Measurements from ENCODE around the gene NUP98.

NUP98 gene

GRCh38 chr11:3753110-3753509 is 44.2 kb downstream of the NUP98 start:
- no peak overlapping the region for H3K27ac Mint-ChIP-seq
- H3K36me3 Mint-ChIP-seq (ENCODE audit: low read depth), result peaks cover 45% of the 10 kb centered on the region

GRCh38 chr11:3747704-3748103 is 49.6 kb downstream of the NUP98 start:
- no peak overlapping the region for H3K27ac Mint-ChIP-seq
- no peak overlapping the region for H3K4me3 Mint-ChIP-seq
- H3K4me1 Mint-ChIP-seq, result peaks cover 2% of the 10 kb centered on the region
- peaks cover 46% of the 10 kb centered on the region for H3K36me3 Mint-ChIP-seq (ENCODE audit: low read depth)
- no peaks in the 10 kb centered on the region for H3K9me3 Mint-ChIP-seq
- DNase-seq (no peak), ATAC-seq (no peak)
- H3K27me3 Mint-ChIP-seq, result no peaks in the 10 kb centered on the region

More at GRCh38 chr11:3753110-3753509, 44.2 kb downstream of the NUP98 start:
- Mint-ChIP-seq H3K4me1 (no peaks in the 10 kb centered on the region), H3K9me3 (no peaks in the 10 kb centered on the region), H3K27me3 (no peaks in the 10 kb centered on the region), H3K4me3 (no peak overlapping the region)
- no peak for ATAC-seq
- DNase-seq, result no peak

GRCh38 chr11:3745161-3745560 is 52.2 kb downstream of the NUP98 start:
- H3K4me3 Mint-ChIP-seq, result no peak overlapping the region
- no peak for ATAC-seq
- peaks cover 41% of the 10 kb centered on the region for H3K36me3 Mint-ChIP-seq (ENCODE audit: low read depth)
- no peaks in the 10 kb centered on the region for H3K27me3 Mint-ChIP-seq
- no peaks in the 10 kb centered on the region for H3K9me3 Mint-ChIP-seq
- no peak overlapping the region for H3K27ac Mint-ChIP-seq
- peaks cover 2% of the 10 kb centered on the region for H3K4me1 Mint-ChIP-seq
- DNase-seq, result no peak

GRCh38 chr11:3738723-3739122 is 58.6 kb downstream of the NUP98 start:
- no peak overlapping the region for H3K27ac Mint-ChIP-seq
- DNase-seq (no peak), ATAC-seq (no peak)
- H3K4me1 Mint-ChIP-seq, result no peaks in the 10 kb centered on the region
- H3K9me3 Mint-ChIP-seq, result no peaks in the 10 kb centered on the region
- H3K27me3 Mint-ChIP-seq, result no peaks in the 10 kb centered on the region
- no peak overlapping the region for H3K4me3 Mint-ChIP-seq
- peaks cover 52% of the 10 kb centered on the region for H3K36me3 Mint-ChIP-seq (ENCODE audit: low read depth)

- H3K27ac Mint-ChIP-seq, result no peak overlapping the region
- no peaks in the 10 kb centered on the region for H3K4me1 Mint-ChIP-seq
- ATAC-seq, result no peak
- DNase-seq, result no peak
- no peaks in the 10 kb centered on the region for H3K9me3 Mint-ChIP-seq
- peaks cover 55% of the 10 kb centered on the region for H3K36me3 Mint-ChIP-seq (ENCODE audit: low read depth)
- no peaks in the 10 kb centered on the region for H3K27me3 Mint-ChIP-seq
- H3K4me3 Mint-ChIP-seq, result no peak overlapping the region
Measured at GRCh38 chr11:3738241-3738640, 59.1 kb downstream of the NUP98 start.

- Mint-ChIP-seq H3K4me1 (no peaks in the 10 kb centered on the region), H3K9me3 (no peaks in the 10 kb centered on the region), H3K27me3 (no peaks in the 10 kb centered on the region), H3K36me3 (ENCODE audit: low read depth) (peaks cover 58% of the 10 kb centered on the region), H3K27ac (no peak overlapping the region), H3K4me3 (no peak overlapping the region)
- no peak for ATAC-seq
- no peak for DNase-seq
Measured at GRCh38 chr11:3737386-3737933, 59.9 kb downstream of the NUP98 start.

- no peaks in the 10 kb centered on the region for H3K4me1 Mint-ChIP-seq
- no peak overlapping the region for H3K27ac Mint-ChIP-seq
- ATAC-seq (no peak), DNase-seq (no peak)
- peaks cover 59% of the 10 kb centered on the region for H3K36me3 Mint-ChIP-seq (ENCODE audit: low read depth)
- H3K9me3 Mint-ChIP-seq, result no peaks in the 10 kb centered on the region
- no peak overlapping the region for H3K4me3 Mint-ChIP-seq
- H3K27me3 Mint-ChIP-seq, result no peaks in the 10 kb centered on the region
Measured at GRCh38 chr11:3736816-3737215, 60.5 kb downstream of the NUP98 start.

GRCh38 chr11:3735827-3736226 is 61.5 kb downstream of the NUP98 start:
- H3K36me3 Mint-ChIP-seq (ENCODE audit: low read depth), result peaks cover 64% of the 10 kb centered on the region
- no peak overlapping the region for H3K4me3 Mint-ChIP-seq
- ATAC-seq (no peak), DNase-seq (no peak)
- H3K4me1 Mint-ChIP-seq, result no peaks in the 10 kb centered on the region
- no peak overlapping the region for H3K27ac Mint-ChIP-seq
- no peaks in the 10 kb centered on the region for H3K9me3 Mint-ChIP-seq
- H3K27me3 Mint-ChIP-seq, result no peaks in the 10 kb centered on the region

GRCh38 chr11:3732671-3733436 is 64.5 kb downstream of the NUP98 start:
- no peaks in the 10 kb centered on the region for H3K4me1 Mint-ChIP-seq
- H3K9me3 Mint-ChIP-seq, result no peaks in the 10 kb centered on the region
- DNase-seq, result no peak
- no peak for ATAC-seq
- peaks cover 78% of the 10 kb centered on the region for H3K36me3 Mint-ChIP-seq (ENCODE audit: low read depth)
- no peak overlapping the region for H3K27ac Mint-ChIP-seq
- no peak overlapping the region for H3K4me3 Mint-ChIP-seq
- no peaks in the 10 kb centered on the region for H3K27me3 Mint-ChIP-seq

GRCh38 chr11:3723014-3723708 is 74.2 kb downstream of the NUP98 start:
- Mint-ChIP-seq H3K4me3 (no peak overlapping the region), H3K36me3 (ENCODE audit: low read depth) (peaks cover 67% of the 10 kb centered on the region), H3K27ac (no peak overlapping the region), H3K9me3 (no peaks in the 10 kb centered on the region), H3K27me3 (no peaks in the 10 kb centered on the region), H3K4me1 (no peaks in the 10 kb centered on the region)
- ATAC-seq (no peak), DNase-seq (no peak)

- H3K4me1 Mint-ChIP-seq, result no peaks in the 10 kb centered on the region
- DNase-seq, result no peak
- H3K36me3 Mint-ChIP-seq (ENCODE audit: low read depth), result peaks cover 68% of the 10 kb centered on the region
- H3K4me3 Mint-ChIP-seq, result no peak overlapping the region
- ATAC-seq, result no peak
- no peak overlapping the region for H3K27ac Mint-ChIP-seq
- no peaks in the 10 kb centered on the region for H3K9me3 Mint-ChIP-seq
- no peaks in the 10 kb centered on the region for H3K27me3 Mint-ChIP-seq
Measured at GRCh38 chr11:3722100-3722499, 75.3 kb downstream of the NUP98 start.

GRCh38 chr11:3720997-3721396 is 76.4 kb downstream of the NUP98 start:
- Mint-ChIP-seq H3K4me1 (no peaks in the 10 kb centered on the region), H3K9me3 (no peaks in the 10 kb centered on the region), H3K4me3 (no peak overlapping the region), H3K27ac (no peak overlapping the region), H3K27me3 (no peaks in the 10 kb centered on the region), H3K36me3 (ENCODE audit: low read depth) (peaks cover 71% of the 10 kb centered on the region)
- DNase-seq (no peak), ATAC-seq (no peak)

- Mint-ChIP-seq H3K9me3 (no peaks in the 10 kb centered on the region), H3K27me3 (no peaks in the 10 kb centered on the region), H3K4me3 (no peak overlapping the region), H3K4me1 (peaks cover 9% of the 10 kb centered on the region), H3K27ac (no peak overlapping the region), H3K36me3 (ENCODE audit: low read depth) (peaks cover 55% of the 10 kb centered on the region)
- no peak for DNase-seq
- no peak for ATAC-seq
Measured at GRCh38 chr11:3712274-3712673, 85.1 kb downstream of the NUP98 start.

GRCh38 chr11:3710485-3711259 is 86.7 kb downstream of the NUP98 start:
- ATAC-seq, result no peak
- no peaks in the 10 kb centered on the region for H3K9me3 Mint-ChIP-seq
- no peak overlapping the region for H3K4me3 Mint-ChIP-seq

More at GRCh38 chr11:3710485-3711259, 86.7 kb downstream of the NUP98 start:
- H3K36me3 Mint-ChIP-seq (ENCODE audit: low read depth), result peaks cover 49% of the 10 kb centered on the region
- peak overlapping the region; percentile 41 for H3K27ac Mint-ChIP-seq
- peaks cover 9% of the 10 kb centered on the region for H3K4me1 Mint-ChIP-seq
- DNase-seq, result no peak
- H3K27me3 Mint-ChIP-seq, result no peaks in the 10 kb centered on the region

Measured in activated naive CD8-positive, alpha-beta T cell treated with anti-CD3 and anti-CD28 coated beads, Interleukin-2, amount 50 U/mL, for 24 hours (primary cell).